ENCODE results near the gene RPL12. TPM values are rescaled to one million over a fixed set of nuclear protein-coding genes. Genes with fewer than 3 reads are reported as not detected.

The RPL12 gene
- total RNA-seq, 1 experiment from 2014 or later, result 1,114 TPM

DNA sequence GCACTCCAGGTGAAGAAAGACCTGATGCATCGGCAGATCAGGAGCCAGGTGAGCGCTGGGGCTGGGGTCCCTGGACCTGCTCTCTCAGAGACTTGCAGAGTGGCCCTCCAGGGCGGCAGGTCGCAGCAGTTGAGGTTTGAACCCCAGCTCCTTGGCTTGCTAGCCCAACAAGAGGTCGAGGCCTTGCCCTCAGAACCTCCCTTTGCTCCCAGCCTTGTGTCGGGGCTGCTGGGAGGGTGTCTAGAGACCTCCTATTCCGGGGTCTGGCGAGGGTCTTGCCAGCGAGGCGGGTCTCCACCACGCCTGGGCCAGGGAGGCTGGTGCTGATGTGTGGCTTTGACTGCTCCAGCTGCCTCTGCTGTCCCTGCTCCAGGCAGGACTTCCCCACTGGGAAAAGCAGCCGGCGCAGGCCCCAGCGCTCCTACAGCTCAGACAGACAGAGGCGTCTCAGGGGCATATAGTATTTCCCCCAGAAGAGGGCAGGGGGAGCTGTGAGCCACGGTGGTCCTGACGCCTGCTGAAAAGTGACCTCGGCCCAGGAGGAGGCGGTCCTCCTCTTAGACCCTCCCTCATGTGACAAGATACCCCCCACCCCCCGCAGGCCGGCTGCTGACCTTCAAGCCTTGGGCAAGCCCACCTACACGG lies 38.4 kb upstream of the RPL12 start:
- intact Hi-C loops (cut with micrococcal nuclease; ENCODE audit: unreplicated experiment), result no loop called here
- Histone ChIP-seq H3K36me3 (ENCODE audit: insufficient read depth, low read length, poor library complexity, severe bottlenecking) (peaks cover 7% of the 10 kb centered on the region), H3K27me3 (replicated peaks; ENCODE audit: insufficient read depth, low read depth, low read length, poor library complexity) (no peaks in the 10 kb centered on the region), H3K4me1 (ENCODE audit: insufficient read depth, low read length, poor library complexity, severe bottlenecking) (peaks cover 5% of the 10 kb centered on the region), H3K9me3 (ENCODE audit: low read depth, low read length, poor library complexity, severe bottlenecking) (no peaks in the 10 kb centered on the region), H3K4me3 (ENCODE audit: low read depth, low read length, poor library complexity, severe bottlenecking) (no peak overlapping the region), H3K27ac (ENCODE audit: low read depth, low read length, poor library complexity, severe bottlenecking) (no peak overlapping the region)
- no peak for TF ChIP-seq EZH2 (IDR thresholded peaks at IDR 0.05; ENCODE audit: borderline replicate concordance, low read depth, low read length, poor library complexity, severe bottlenecking)
- TF ChIP-seq, protein P1, sequence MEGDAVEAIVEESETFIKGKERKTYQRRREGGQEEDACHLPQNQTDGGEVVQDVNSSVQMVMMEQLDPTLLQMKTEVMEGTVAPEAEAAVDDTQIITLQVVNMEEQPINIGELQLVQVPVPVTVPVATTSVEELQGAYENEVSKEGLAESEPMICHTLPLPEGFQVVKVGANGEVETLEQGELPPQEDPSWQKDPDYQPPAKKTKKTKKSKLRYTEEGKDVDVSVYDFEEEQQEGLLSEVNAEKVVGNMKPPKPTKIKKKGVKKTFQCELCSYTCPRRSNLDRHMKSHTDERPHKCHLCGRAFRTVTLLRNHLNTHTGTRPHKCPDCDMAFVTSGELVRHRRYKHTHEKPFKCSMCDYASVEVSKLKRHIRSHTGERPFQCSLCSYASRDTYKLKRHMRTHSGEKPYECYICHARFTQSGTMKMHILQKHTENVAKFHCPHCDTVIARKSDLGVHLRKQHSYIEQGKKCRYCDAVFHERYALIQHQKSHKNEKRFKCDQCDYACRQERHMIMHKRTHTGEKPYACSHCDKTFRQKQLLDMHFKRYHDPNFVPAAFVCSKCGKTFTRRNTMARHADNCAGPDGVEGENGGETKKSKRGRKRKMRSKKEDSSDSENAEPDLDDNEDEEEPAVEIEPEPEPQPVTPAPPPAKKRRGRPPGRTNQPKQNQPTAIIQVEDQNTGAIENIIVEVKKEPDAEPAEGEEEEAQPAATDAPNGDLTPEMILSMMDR (conservative IDR thresholded peaks at IDR 0.05; ENCODE audit: low read depth, low read length), result 0 out of 2 replicates have a peak, but pooled peaks have one; percentile 11
- no peak for DNase-seq (ENCODE audit: low spot score)
- CTCF ChIA-PET, result interaction anchor here (1.1 kb wide), 1 partner anchor 14 kb away, joined by 3 read pairs; no protein-coding TSS in a partner anchor
- POLR2A ChIA-PET (ENCODE audit: low non-redundant PET), result interaction anchor here (0.8 kb wide), 1 partner anchor 23 kb away, joined by 4 read pairs; no protein-coding TSS in a partner anchor
- no TSS peak for BruUV-seq (replicated peaks)

DNA sequence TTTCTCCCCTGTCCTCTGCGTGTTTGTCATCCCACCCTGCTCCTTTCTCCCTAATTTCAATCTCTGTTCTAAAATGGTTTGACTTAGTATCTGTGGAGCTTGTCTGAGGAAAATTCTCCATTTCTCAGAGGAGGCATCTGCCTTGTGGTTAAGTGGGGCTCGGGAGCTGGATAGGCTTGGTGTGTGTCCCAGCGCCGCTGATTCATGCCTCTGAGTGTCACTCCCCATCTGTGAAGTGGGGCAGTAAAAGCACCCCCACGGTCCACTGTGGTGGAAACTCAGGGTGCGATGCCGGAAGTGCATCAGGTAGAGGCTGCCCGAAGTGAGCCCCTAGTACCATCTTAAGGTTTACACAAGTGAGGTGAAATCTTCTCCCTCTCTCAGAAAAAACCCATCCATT lies 37.7 kb upstream of the RPL12 start:
- TF ChIP-seq, protein P1 (conservative IDR thresholded peaks at IDR 0.05; ENCODE audit: low read depth, low read length), result no peak
- no peak for TF ChIP-seq EZH2 (IDR thresholded peaks at IDR 0.05; ENCODE audit: borderline replicate concordance, low read depth, low read length, poor library complexity, severe bottlenecking)
- intact Hi-C loops (cut with micrococcal nuclease; ENCODE audit: unreplicated experiment), result no loop called here

DNA sequence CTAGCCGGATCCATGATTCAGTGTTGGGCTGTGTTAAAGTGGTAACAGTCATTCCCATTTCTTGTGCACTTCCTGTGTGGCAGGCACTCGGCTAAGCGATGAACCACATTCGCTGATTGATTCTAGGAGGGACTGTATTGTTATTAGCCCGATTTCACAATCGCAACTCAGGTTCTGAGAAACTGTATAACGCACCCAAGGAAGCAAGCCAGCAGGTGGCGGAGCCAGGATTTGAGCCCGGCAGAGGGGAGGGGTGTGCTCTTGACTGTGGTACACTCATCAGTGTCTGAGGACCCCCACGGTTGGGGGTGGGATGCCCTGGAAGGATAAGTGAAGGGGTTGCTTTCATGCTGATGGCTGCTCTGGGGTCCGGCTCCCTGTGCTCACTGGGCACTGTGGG lies 34.8 kb upstream of the RPL12 start:
- intact Hi-C loops (cut with micrococcal nuclease; ENCODE audit: unreplicated experiment), result no loop called here
- no peaks in the 10 kb centered on the region for H3K9me3 ChIP-seq (ENCODE audit: low read depth, low read length, poor library complexity, severe bottlenecking)
- H3K4me1 ChIP-seq (ENCODE audit: insufficient read depth, low read length, poor library complexity, severe bottlenecking), result peaks cover 5% of the 10 kb centered on the region
- no peaks in the 10 kb centered on the region for H3K36me3 ChIP-seq (ENCODE audit: insufficient read depth, low read length, poor library complexity, severe bottlenecking)
- ChIA-PET CTCF (no interaction called here), POLR2A (ENCODE audit: low non-redundant PET) (no interaction called here)
- H3K4me3 ChIP-seq (ENCODE audit: low read depth, low read length, poor library complexity, severe bottlenecking), result no peak overlapping the region
- BruUV-seq (replicated peaks), result no TSS peak
- no peak overlapping the region for H3K27ac ChIP-seq (ENCODE audit: low read depth, low read length, poor library complexity, severe bottlenecking)
- TF ChIP-seq, protein P1 (conservative IDR thresholded peaks at IDR 0.05; ENCODE audit: low read depth, low read length), result 0 out of 2 replicates have a peak, but pooled peaks have one; percentile 17
- TF ChIP-seq EZH2 (IDR thresholded peaks at IDR 0.05; ENCODE audit: borderline replicate concordance, low read depth, low read length, poor library complexity, severe bottlenecking), result no peak
- DNase-seq (ENCODE audit: low spot score), result peak; percentile 53
- H3K27me3 ChIP-seq (replicated peaks; ENCODE audit: insufficient read depth, low read depth, low read length, poor library complexity), result no peaks in the 10 kb centered on the region

More for the DNA sequence above, 37.7 kb upstream of the RPL12 start:
- Histone ChIP-seq H3K4me1 (ENCODE audit: insufficient read depth, low read length, poor library complexity, severe bottlenecking) (peaks cover 5% of the 10 kb centered on the region), H3K27me3 (replicated peaks; ENCODE audit: insufficient read depth, low read depth, low read length, poor library complexity) (no peaks in the 10 kb centered on the region), H3K9me3 (ENCODE audit: low read depth, low read length, poor library complexity, severe bottlenecking) (no peaks in the 10 kb centered on the region), H3K36me3 (ENCODE audit: insufficient read depth, low read length, poor library complexity, severe bottlenecking) (peaks cover 4% of the 10 kb centered on the region), H3K4me3 (ENCODE audit: low read depth, low read length, poor library complexity, severe bottlenecking) (no peak overlapping the region), H3K27ac (ENCODE audit: low read depth, low read length, poor library complexity, severe bottlenecking) (no peak overlapping the region)
- no peak for DNase-seq (ENCODE audit: low spot score)
- ChIA-PET CTCF (interaction anchor here (1.1 kb wide), 1 partner anchor 15 kb away, joined by 3 read pairs; no protein-coding TSS in a partner anchor), POLR2A (ENCODE audit: low non-redundant PET) (no interaction called here)
- no TSS peak for BruUV-seq (replicated peaks)

Measured in A673 (cell line).